GM21737 (cell line): ENCODE results near the gene PLIN4.

Experiments used
- ATAC-seq: cut with Tn5 transposase; IDR thresholded peaks from one replicate; pipeline ENCODE4 v1.9.1; 2021; ENCODE audit warnings: mild to moderate bottlenecking, moderate library complexity; ENCODE audit not compliant: unreplicated experiment

Gene PLIN4

GRCh38 chr19:4456843-4457653 is 61.2 kb downstream of the PLIN4 start:
- ATAC-seq, result no peak

- ATAC-seq, result no peak
Measured at GRCh38 chr19:4456476-4456842, 61.8 kb downstream of the PLIN4 start.

- ATAC-seq, result no peak
Measured at GRCh38 chr19:4455719-4456475, 62.4 kb downstream of the PLIN4 start.

GRCh38 chr19:4454747-4455718 is 63.3 kb downstream of the PLIN4 start:
- no peak for ATAC-seq

- ATAC-seq, result no peak
Measured at GRCh38 chr19:4453232-4454179, 64.8 kb downstream of the PLIN4 start.

GRCh38 chr19:4452230-4452990 is 65.9 kb downstream of the PLIN4 start:
- ATAC-seq, result no peak
